Stimulated activated naive CD8-positive, alpha-beta T cell treated with anti-CD3 and anti-CD28 coated beads, Interleukin-15, Interleukin-2, amounts not matched to agents 100 ng/mL and 50 ng/mL, for 24 hours (primary cell): ENCODE results near the gene ATP6V0A1.
"Not testable (repeated sequence)": the region's sequence is repeated elsewhere in the genome, so short reads cannot be mapped to it uniquely, and the experiment has no call there.

Source experiments
- H3K27ac Mint-ChIP-seq: one replicate; pipeline ENCODE4 v1.8.0; 2021; ENCODE audit warnings: mild to moderate bottlenecking, mixed read lengths
- H3K27me3 Mint-ChIP-seq: one replicate; pipeline ENCODE4 v1.8.0; 2021; ENCODE audit warnings: mixed read lengths
- H3K36me3 Mint-ChIP-seq: one replicate; pipeline ENCODE4 v1.8.0; 2021; ENCODE audit warnings: low read depth, mixed read lengths
- H3K4me1 Mint-ChIP-seq: one replicate; pipeline ENCODE4 v1.8.0; 2021; ENCODE audit warnings: low read depth, mixed read lengths
- H3K4me3 Mint-ChIP-seq: one replicate; pipeline ENCODE4 v1.8.0; 2021; ENCODE audit warnings: mild to moderate bottlenecking, mixed read lengths
- H3K9me3 Mint-ChIP-seq: one replicate; pipeline ENCODE4 v1.8.0; 2021; ENCODE audit warnings: mixed read lengths

The ATP6V0A1 gene

DNA sequence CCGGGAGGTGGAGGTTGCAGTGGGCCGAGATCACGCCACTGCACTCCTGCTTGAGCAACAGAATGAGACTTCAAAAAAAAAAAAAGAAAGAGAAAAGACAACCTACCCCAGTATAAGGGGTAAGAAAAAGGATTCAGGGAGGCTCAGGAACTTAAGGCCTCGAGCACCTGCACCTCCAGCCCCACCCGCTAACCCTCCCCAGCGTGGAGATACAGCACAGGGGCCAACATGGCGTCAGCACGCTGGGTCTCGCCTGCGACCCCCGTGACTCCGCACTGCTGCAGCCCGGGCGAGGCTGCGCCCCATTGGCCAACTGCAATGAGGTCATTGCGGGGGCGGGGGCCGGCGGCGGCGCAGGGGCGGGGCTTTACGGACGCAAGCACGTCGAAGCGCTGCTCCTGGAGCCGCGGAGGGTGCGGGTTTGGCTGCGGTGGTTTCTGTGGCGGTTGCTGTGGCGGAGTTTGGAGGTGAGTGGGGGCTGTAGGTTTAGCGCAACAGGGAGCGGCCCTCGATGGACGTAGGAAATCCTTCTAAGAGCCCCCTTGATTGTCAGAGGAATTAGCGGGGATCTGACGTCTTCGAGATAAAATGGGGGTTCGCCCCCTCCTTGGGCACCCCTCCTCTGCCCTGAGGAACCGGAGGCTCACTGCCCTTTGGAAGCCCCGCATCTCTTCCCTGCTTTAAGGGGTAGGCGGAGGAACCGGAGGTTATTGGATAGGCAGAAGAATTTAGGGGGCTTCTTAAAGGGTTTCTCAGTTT lies at the start of gene ATP6V0A1:
Gene ATP6V0A1, plus strand, starts transcription at position 382 of the 759 bp plus-strand sequence. CDS start 2,017 bp downstream, outside the sequence.
- Mint-ChIP-seq H3K27me3 (no peaks in the 10 kb centered on the region), H3K36me3 (peaks cover 11% of the 10 kb centered on the region), H3K9me3 (no peaks in the 10 kb centered on the region), H3K4me1 (peaks cover 57% of the 10 kb centered on the region), H3K27ac (peak within 1 kb of the TSS; percentile 84), H3K4me3 (peak within 1 kb of the TSS; percentile 90)

- H3K27ac Mint-ChIP-seq: no peak overlapping the region
Observed at GRCh38 chr17:42409523-42410318, 49.0 kb upstream of the ATP6V0A1 start.

DNA sequence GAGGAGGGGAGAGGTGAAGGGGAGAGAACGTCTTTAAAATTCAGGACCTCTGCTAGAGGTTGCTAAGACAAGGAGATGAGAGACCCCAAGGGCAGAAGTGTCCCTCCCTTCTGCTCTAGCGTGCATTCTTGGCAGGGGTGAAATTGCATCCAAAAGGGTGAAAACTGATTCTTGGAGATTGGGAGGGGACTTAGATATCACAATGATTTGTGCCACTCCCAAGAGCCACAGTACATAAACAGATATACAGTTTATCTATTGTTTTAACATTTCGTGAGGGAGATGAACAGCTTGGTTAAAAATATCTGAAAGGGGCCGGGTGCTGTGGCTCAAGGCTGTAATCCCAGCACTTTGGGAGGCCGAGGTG lies 48.4 kb upstream of the ATP6V0A1 start:
- Mint-ChIP-seq H3K27ac (no peak overlapping the region), H3K27me3 (no peaks in the 10 kb centered on the region), H3K4me3 (no peak overlapping the region), H3K4me1 (peaks cover 22% of the 10 kb centered on the region), H3K36me3 (no peaks in the 10 kb centered on the region), H3K9me3 (no peaks in the 10 kb centered on the region)

More at GRCh38 chr17:42409523-42410318, 49.0 kb upstream of the ATP6V0A1 start:
- Mint-ChIP-seq H3K27me3 (no peaks in the 10 kb centered on the region), H3K4me1 (peaks cover 17% of the 10 kb centered on the region), H3K36me3 (no peaks in the 10 kb centered on the region), H3K4me3 (no peak overlapping the region), H3K9me3 (no peaks in the 10 kb centered on the region)

GRCh38 chr17:42411361-42411760 lies 47.3 kb upstream of the ATP6V0A1 start:
- H3K27me3 Mint-ChIP-seq: no peaks in the 10 kb centered on the region
- H3K36me3 Mint-ChIP-seq: no peaks in the 10 kb centered on the region
- H3K27ac Mint-ChIP-seq: no peak overlapping the region
- no peaks in the 10 kb centered on the region for H3K9me3 Mint-ChIP-seq
- peaks cover 20% of the 10 kb centered on the region for H3K4me1 Mint-ChIP-seq
- H3K4me3 Mint-ChIP-seq: no peak overlapping the region

DNA sequence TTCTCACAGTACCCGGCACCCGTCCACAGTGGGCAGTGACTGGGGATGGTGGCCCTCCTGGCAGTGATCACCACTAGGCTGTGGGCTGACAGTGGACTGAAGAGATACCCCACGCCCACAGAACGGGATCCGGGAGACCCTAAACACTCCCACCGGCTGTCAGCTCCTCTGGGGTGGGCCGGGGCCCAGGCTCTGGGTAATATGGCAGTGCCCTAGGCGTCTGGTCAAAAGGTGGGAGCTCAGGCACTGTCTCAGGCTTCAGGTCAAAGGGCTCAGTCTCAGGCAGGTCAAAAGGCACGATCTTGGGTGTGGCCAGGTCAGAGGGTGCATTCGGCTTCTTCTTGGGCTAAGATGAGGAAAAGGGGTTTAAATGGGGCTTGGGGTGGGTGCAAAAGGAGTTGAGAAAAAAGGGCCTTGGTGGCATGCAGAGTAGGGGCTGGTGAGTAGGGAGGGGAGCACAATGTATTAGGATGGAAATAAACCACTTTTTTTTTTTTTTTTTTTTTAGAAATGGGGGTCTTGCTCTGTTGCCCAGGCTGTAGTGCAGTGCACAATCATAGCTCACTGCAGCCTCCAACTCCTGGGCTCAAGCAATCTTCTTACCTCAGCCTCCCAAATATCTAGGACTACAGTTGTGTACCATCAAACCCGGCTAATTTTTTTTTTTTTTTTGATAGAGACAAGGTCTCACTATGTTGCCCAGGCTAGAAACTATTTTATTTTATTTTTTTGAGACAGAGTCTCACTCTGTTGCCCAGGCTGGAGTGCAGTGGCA lies 46.6 kb upstream of the ATP6V0A1 start:
- Mint-ChIP-seq H3K27me3 (no peaks in the 10 kb centered on the region), H3K27ac (peak overlapping the region; percentile 51), H3K36me3 (no peaks in the 10 kb centered on the region), H3K9me3 (no peaks in the 10 kb centered on the region), H3K4me3 (no peak overlapping the region), H3K4me1 (peaks cover 20% of the 10 kb centered on the region)

- H3K27ac Mint-ChIP-seq: no peak overlapping the region
- H3K4me1 Mint-ChIP-seq: peaks cover 15% of the 10 kb centered on the region
- H3K36me3 Mint-ChIP-seq: no peaks in the 10 kb centered on the region
- no peaks in the 10 kb centered on the region for H3K9me3 Mint-ChIP-seq
- H3K4me3 Mint-ChIP-seq: no peak overlapping the region
- no peaks in the 10 kb centered on the region for H3K27me3 Mint-ChIP-seq
Observed at GRCh38 chr17:42413464-42414040, 45.1 kb upstream of the ATP6V0A1 start.

DNA sequence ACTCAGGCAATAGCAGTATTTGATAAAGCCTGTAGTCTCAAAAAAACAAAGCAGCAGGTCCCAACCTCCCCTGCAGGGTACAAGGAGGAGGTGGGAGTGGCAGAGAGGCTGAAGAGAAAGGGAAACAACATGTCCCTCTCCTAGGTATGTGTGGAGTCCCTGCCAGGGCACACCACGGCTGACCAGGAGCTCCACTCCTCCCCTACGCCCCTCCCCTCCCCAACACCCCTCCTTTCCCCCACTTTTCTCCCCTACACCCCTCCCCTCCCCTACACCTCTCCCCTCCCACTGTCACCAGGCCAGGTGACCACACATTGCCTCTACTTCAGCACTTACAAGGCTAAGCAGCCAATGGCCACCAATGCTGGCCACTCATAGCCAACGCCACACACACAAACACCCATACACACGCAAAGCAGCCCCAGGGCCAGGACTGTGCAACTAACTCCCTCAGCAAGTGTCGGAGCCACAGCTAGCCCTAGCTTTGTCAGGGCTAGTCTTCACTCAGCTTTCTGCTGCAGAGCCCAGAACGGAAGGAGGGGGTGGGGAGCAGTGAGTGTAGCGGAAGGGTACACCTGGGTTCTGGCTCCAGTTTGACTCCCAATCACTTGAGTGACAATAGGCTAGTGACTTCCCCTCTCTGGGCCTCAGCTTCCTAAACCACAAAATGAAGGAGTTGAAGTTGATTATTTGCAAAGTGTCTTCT lies 43.8 kb upstream of the ATP6V0A1 start:
- peak overlapping the region; percentile 14 for H3K4me3 Mint-ChIP-seq
- peaks cover 21% of the 10 kb centered on the region for H3K4me1 Mint-ChIP-seq
- peaks cover 1% of the 10 kb centered on the region for H3K27me3 Mint-ChIP-seq
- no peaks in the 10 kb centered on the region for H3K9me3 Mint-ChIP-seq
- H3K27ac Mint-ChIP-seq: no peak overlapping the region
- no peaks in the 10 kb centered on the region for H3K36me3 Mint-ChIP-seq

DNA sequence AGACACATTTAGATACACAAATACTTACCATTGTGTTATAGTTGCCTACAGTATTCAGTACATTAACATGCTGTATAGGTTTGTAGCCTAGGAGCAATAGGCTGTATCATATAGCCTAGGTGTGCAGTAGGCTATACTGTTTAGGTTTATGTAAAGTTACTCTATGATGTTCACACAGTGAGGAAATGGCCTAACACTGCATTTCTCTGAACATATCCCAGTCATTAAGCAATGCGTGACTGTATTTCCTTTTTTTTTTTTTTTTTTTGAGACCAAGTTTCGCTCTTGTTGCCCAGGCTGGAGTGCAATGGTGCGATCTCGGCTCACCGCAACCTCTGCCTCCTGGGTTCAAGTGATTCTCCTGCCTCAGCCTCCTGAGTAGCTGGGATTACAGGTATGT lies 40.7 kb upstream of the ATP6V0A1 start:
- H3K4me1 Mint-ChIP-seq: peaks cover 41% of the 10 kb centered on the region
- H3K4me3 Mint-ChIP-seq, H3K27ac Mint-ChIP-seq, H3K36me3 Mint-ChIP-seq, H3K9me3 Mint-ChIP-seq: not testable (repeated sequence)
- H3K27me3 Mint-ChIP-seq: peaks cover 24% of the 10 kb centered on the region

GRCh38 chr17:42421136-42421506 lies 37.6 kb upstream of the ATP6V0A1 start:
- Mint-ChIP-seq H3K27me3 (peaks cover 41% of the 10 kb centered on the region), H3K4me1 (peaks cover 26% of the 10 kb centered on the region), H3K27ac (no peak overlapping the region), H3K36me3 (no peaks in the 10 kb centered on the region), H3K9me3 (no peaks in the 10 kb centered on the region), H3K4me3 (peak overlapping the region; percentile 71)

GRCh38 chr17:42421507-42422338 lies 37.0 kb upstream of the ATP6V0A1 start:
- H3K4me3 Mint-ChIP-seq: peak overlapping the region; percentile 71
- H3K27me3 Mint-ChIP-seq: peaks cover 41% of the 10 kb centered on the region
- H3K9me3 Mint-ChIP-seq: no peaks in the 10 kb centered on the region
- H3K36me3 Mint-ChIP-seq: no peaks in the 10 kb centered on the region
- H3K27ac Mint-ChIP-seq: no peak overlapping the region
- peaks cover 26% of the 10 kb centered on the region for H3K4me1 Mint-ChIP-seq

GRCh38 chr17:42422412-42422957 lies 36.2 kb upstream of the ATP6V0A1 start:
- H3K4me3 Mint-ChIP-seq: peak overlapping the region; percentile 83
- H3K27ac Mint-ChIP-seq: no peak overlapping the region
- peaks cover 26% of the 10 kb centered on the region for H3K4me1 Mint-ChIP-seq
- no peaks in the 10 kb centered on the region for H3K9me3 Mint-ChIP-seq
- peaks cover 41% of the 10 kb centered on the region for H3K27me3 Mint-ChIP-seq
- H3K36me3 Mint-ChIP-seq: no peaks in the 10 kb centered on the region

GRCh38 chr17:42422958-42423712 lies 35.5 kb upstream of the ATP6V0A1 start, which contains the start of gene CAVIN1:
Gene CAVIN1, minus strand, starts transcription at chr17:42423256. Its CDS starts 159 bp downstream, at chr17:42423097.
- Mint-ChIP-seq H3K4me3 (peak within 1 kb of the TSS; percentile 83), H3K27ac (no peak within 1 kb of the TSS), H3K36me3 (no peaks in the 10 kb centered on the region), H3K27me3 (peaks cover 41% of the 10 kb centered on the region), H3K9me3 (no peaks in the 10 kb centered on the region), H3K4me1 (peaks cover 26% of the 10 kb centered on the region)

GRCh38 chr17:42423766-42424165 lies 34.9 kb upstream of the ATP6V0A1 start:
- no peaks in the 10 kb centered on the region for H3K36me3 Mint-ChIP-seq
- no peak overlapping the region for H3K27ac Mint-ChIP-seq
- peaks cover 26% of the 10 kb centered on the region for H3K4me1 Mint-ChIP-seq
- H3K27me3 Mint-ChIP-seq: peaks cover 44% of the 10 kb centered on the region
- no peaks in the 10 kb centered on the region for H3K9me3 Mint-ChIP-seq
- no peak overlapping the region for H3K4me3 Mint-ChIP-seq
